Measurements from ENCODE around the gene NPLOC4. TPM values are rescaled to one million over a fixed set of nuclear protein-coding genes. Genes with fewer than 3 reads are reported as not detected.

NPLOC4 gene
- total and polyA plus RNA-seq, 2 donors from 2014 or later: 41.5 to 86.4 TPM

- H3K9me3 ChIP-seq (ENCODE audit: control insufficient read depth in 2 of 3, insufficient read depth in 1 of 3, low read length in 3 of 3): no peaks in the 10 kb centered on the region
- TF ChIP-seq, protein P1, sequence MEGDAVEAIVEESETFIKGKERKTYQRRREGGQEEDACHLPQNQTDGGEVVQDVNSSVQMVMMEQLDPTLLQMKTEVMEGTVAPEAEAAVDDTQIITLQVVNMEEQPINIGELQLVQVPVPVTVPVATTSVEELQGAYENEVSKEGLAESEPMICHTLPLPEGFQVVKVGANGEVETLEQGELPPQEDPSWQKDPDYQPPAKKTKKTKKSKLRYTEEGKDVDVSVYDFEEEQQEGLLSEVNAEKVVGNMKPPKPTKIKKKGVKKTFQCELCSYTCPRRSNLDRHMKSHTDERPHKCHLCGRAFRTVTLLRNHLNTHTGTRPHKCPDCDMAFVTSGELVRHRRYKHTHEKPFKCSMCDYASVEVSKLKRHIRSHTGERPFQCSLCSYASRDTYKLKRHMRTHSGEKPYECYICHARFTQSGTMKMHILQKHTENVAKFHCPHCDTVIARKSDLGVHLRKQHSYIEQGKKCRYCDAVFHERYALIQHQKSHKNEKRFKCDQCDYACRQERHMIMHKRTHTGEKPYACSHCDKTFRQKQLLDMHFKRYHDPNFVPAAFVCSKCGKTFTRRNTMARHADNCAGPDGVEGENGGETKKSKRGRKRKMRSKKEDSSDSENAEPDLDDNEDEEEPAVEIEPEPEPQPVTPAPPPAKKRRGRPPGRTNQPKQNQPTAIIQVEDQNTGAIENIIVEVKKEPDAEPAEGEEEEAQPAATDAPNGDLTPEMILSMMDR (IDR thresholded peaks at IDR 0.05; ENCODE audit: borderline replicate concordance, extremely low read depth, insufficient read depth): no peak
- intact Hi-C loops (cut with DNase I): no loop called here
- H3K36me3 ChIP-seq (ENCODE audit: control insufficient read depth in 2 of 3, insufficient read depth in 3 of 3, low read length in 3 of 3): peaks cover 0 to 24% (median 10%) of the 10 kb centered on the region in 3 donors
- no peak overlapping the region for H3K27ac ChIP-seq (ENCODE audit: low read depth in 2 of 2, low read length in 2 of 2)
- H3K9ac ChIP-seq (ENCODE audit: low read length in 3 of 3): no peak overlapping the region
- DNase-seq (no peak), FAIRE-seq (no peak)
- H3K4me3 ChIP-seq (ENCODE audit: low read length in 3 of 3): no peak overlapping the region
- H3K4me1 ChIP-seq (ENCODE audit: control insufficient read depth in 2 of 3, insufficient read depth in 2 of 3, low read depth in 1 of 3, low read length in 3 of 3): peaks cover 0 to 3% (median 0%) of the 10 kb centered on the region in 3 donors
- H3K27me3 ChIP-seq (ENCODE audit: control insufficient read depth, insufficient read depth, low read length): no peaks in the 10 kb centered on the region
These were observed 36.0 kb upstream of the NPLOC4 start for GRCh38 chr17:81672954-81673353.

DNA sequence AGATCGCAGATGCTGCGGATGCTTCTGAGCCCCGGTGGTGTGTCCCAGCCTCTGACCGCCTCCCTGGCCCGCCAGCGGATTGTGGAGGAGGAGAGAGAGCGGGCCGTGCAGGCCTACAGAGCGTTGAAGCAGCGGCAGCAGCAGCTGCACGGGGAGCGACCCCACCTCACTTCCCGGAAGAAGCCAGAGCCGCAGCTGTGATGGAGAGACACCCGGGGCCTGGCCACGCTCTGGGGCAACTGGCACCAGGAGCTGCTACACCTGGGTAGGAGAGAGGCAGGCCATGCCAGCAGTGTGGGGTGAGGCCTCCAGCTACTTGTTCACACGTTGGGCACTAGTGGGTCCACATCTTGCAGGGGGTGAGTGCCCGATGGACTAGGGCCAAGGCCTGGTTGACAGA lies 35.6 kb upstream of the NPLOC4 start:
- no peaks in the 10 kb centered on the region for H3K27me3 ChIP-seq (ENCODE audit: control insufficient read depth, insufficient read depth, low read length)
- H3K27ac ChIP-seq (ENCODE audit: low read depth in 2 of 2, low read length in 2 of 2): no peak overlapping the region
- TF ChIP-seq, protein P1 (IDR thresholded peaks at IDR 0.05; ENCODE audit: borderline replicate concordance, extremely low read depth, insufficient read depth): no peak
- intact Hi-C loops (cut with DNase I): no loop called here
- FAIRE-seq (no peak), DNase-seq (no peak)
- H3K36me3 ChIP-seq (ENCODE audit: control insufficient read depth in 2 of 3, insufficient read depth in 3 of 3, low read length in 3 of 3): peaks cover 0 to 24% (median 10%) of the 10 kb centered on the region in 3 donors
- no peak overlapping the region for H3K9ac ChIP-seq (ENCODE audit: low read length in 3 of 3)
- H3K4me3 ChIP-seq (ENCODE audit: low read length in 3 of 3): no peak overlapping the region
- H3K9me3 ChIP-seq (ENCODE audit: control insufficient read depth in 2 of 3, insufficient read depth in 1 of 3, low read length in 3 of 3): no peaks in the 10 kb centered on the region
- peaks cover 0 to 8% (median 0%) of the 10 kb centered on the region in 3 donors for H3K4me1 ChIP-seq (ENCODE audit: control insufficient read depth in 2 of 3, insufficient read depth in 2 of 3, low read depth in 1 of 3, low read length in 3 of 3)

DNA sequence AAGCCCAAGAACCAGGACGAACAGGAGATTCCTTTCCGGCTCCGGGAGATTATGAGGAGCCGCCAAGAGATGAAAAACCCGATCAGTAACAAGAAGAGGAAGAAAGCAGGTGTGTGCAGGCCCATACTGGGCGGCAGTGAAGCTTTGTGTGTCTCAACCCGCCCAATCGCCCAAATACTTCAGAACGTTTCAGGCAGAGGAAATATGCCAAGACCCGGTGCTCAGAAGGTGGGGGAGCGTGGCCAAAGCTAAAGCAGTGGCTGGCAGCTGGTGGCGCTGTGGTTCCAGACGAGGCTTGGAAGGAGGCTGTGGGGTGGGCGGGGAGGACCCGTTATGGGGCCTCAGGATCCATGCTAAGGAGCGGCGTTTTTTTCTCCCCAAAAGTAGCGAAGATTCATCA lies 30.8 kb upstream of the NPLOC4 start:
- H3K4me3 ChIP-seq (ENCODE audit: low read length in 3 of 3): no peak overlapping the region
- FAIRE-seq (no peak), DNase-seq (no peak)
- H3K9me3 ChIP-seq (ENCODE audit: control insufficient read depth in 2 of 3, insufficient read depth in 1 of 3, low read length in 3 of 3): no peaks in the 10 kb centered on the region
- H3K27me3 ChIP-seq (ENCODE audit: control insufficient read depth, insufficient read depth, low read length): no peaks in the 10 kb centered on the region
- no peak overlapping the region for H3K27ac ChIP-seq (ENCODE audit: low read depth in 2 of 2, low read length in 2 of 2)
- peaks cover 0 to 19% (median 9%) of the 10 kb centered on the region in 3 donors for H3K36me3 ChIP-seq (ENCODE audit: control insufficient read depth in 2 of 3, insufficient read depth in 3 of 3, low read length in 3 of 3)
- intact Hi-C loops (cut with DNase I): no loop called here
- peaks cover 0 to 18% (median 0%) of the 10 kb centered on the region in 3 donors for H3K4me1 ChIP-seq (ENCODE audit: control insufficient read depth in 2 of 3, insufficient read depth in 2 of 3, low read depth in 1 of 3, low read length in 3 of 3)
- no peak overlapping the region for H3K9ac ChIP-seq (ENCODE audit: low read length in 3 of 3)
- TF ChIP-seq, protein P1 (IDR thresholded peaks at IDR 0.05; ENCODE audit: borderline replicate concordance, extremely low read depth, insufficient read depth): no peak
